ENCODE measurements around the gene EXOG. TPM values are rescaled to one million over a fixed set of nuclear protein-coding genes. Genes with fewer than 3 reads are reported as not detected.

EXOG gene
- total RNA-seq, 1 donor from 2014 or later = 26.2 TPM

- H3K4me3 Mint-ChIP-seq = no peak overlapping the region
- H3K9me3 Mint-ChIP-seq = peaks cover 3% of the 10 kb centered on the region
- no peak for DNase-seq (ENCODE audit: low read depth, low spot score)
- TF ChIP-seq CTCF (conservative IDR thresholded peaks at IDR 0.05) = no peak
- H3K27me3 Mint-ChIP-seq (ENCODE audit: low read depth) = no peaks in the 10 kb centered on the region
- H3K4me1 Mint-ChIP-seq = no peaks in the 10 kb centered on the region
- H3K27ac Mint-ChIP-seq (ENCODE audit: unreplicated experiment) = no peak overlapping the region
- peaks cover 5% of the 10 kb centered on the region for H3K36me3 Mint-ChIP-seq (ENCODE audit: low read depth)
Measured at GRCh38 chr3:38555149-38555840, 59.2 kb downstream of the EXOG start.

- TF ChIP-seq CTCF (conservative IDR thresholded peaks at IDR 0.05) = no peak
- no peak for DNase-seq (ENCODE audit: low read depth, low spot score)
- Mint-ChIP-seq H3K36me3 (ENCODE audit: low read depth) (peaks cover 3% of the 10 kb centered on the region), H3K4me3 (no peak overlapping the region), H3K9me3 (no peaks in the 10 kb centered on the region), H3K27ac (ENCODE audit: unreplicated experiment) (peak overlapping the region; percentile 50), H3K27me3 (ENCODE audit: low read depth) (no peaks in the 10 kb centered on the region), H3K4me1 (no peaks in the 10 kb centered on the region)
Measured at GRCh38 chr3:38555926-38556325, 59.8 kb downstream of the EXOG start.

GRCh38 chr3:38556640-38557358 lies 60.7 kb downstream of the EXOG start:
- Mint-ChIP-seq H3K4me3 (no peak overlapping the region), H3K27ac (ENCODE audit: unreplicated experiment) (no peak overlapping the region), H3K4me1 (no peaks in the 10 kb centered on the region), H3K27me3 (ENCODE audit: low read depth) (no peaks in the 10 kb centered on the region), H3K36me3 (ENCODE audit: low read depth) (no peaks in the 10 kb centered on the region), H3K9me3 (no peaks in the 10 kb centered on the region)
- DNase-seq (ENCODE audit: low read depth, low spot score) = no peak
- TF ChIP-seq CTCF (conservative IDR thresholded peaks at IDR 0.05) = no peak

GRCh38 chr3:38558864-38559263 lies 62.7 kb downstream of the EXOG start:
- Mint-ChIP-seq H3K36me3 (ENCODE audit: low read depth) (no peaks in the 10 kb centered on the region), H3K27ac (ENCODE audit: unreplicated experiment) (no peak overlapping the region), H3K9me3 (no peaks in the 10 kb centered on the region), H3K4me3 (no peak overlapping the region), H3K27me3 (ENCODE audit: low read depth) (no peaks in the 10 kb centered on the region), H3K4me1 (no peaks in the 10 kb centered on the region)
- DNase-seq (ENCODE audit: low read depth, low spot score) = no peak
- TF ChIP-seq CTCF (conservative IDR thresholded peaks at IDR 0.05) = no peak

GRCh38 chr3:38560284-38560683 lies 64.1 kb downstream of the EXOG start:
- Mint-ChIP-seq H3K27ac (ENCODE audit: unreplicated experiment) (no peak overlapping the region), H3K4me1 (no peaks in the 10 kb centered on the region), H3K36me3 (ENCODE audit: low read depth) (no peaks in the 10 kb centered on the region), H3K9me3 (no peaks in the 10 kb centered on the region), H3K27me3 (ENCODE audit: low read depth) (no peaks in the 10 kb centered on the region), H3K4me3 (no peak overlapping the region)
- no peak for TF ChIP-seq CTCF (conservative IDR thresholded peaks at IDR 0.05)
- DNase-seq (ENCODE audit: low read depth, low spot score) = no peak
